Subcutaneous abdominal adipose tissue (tissue), 5 donors: ENCODE data around the gene ACBD4.

ENCODE experiments used
- H3K27ac ChIP-seq: one replicate; pipeline ENCODE4 v1.7.0; 2013; ENCODE audit warnings: low read depth, mild to moderate bottlenecking, inconsistent platforms, low read length, moderate library complexity
- H3K27me3 ChIP-seq, 5 donors: one replicate each; pipeline ENCODE4 v1.7.0; 2013; ENCODE audit warnings: low read length in 5 of 5, inconsistent platforms in 1 of 5; ENCODE audit not compliant: control insufficient read depth in 5 of 5, insufficient read depth in 4 of 5
- H3K36me3 ChIP-seq, 5 donors: one replicate each; pipeline ENCODE4 v1.7.0; 2013; ENCODE audit warnings: low read length in 5 of 5; ENCODE audit not compliant: control insufficient read depth in 5 of 5, insufficient read depth in 5 of 5
- H3K4me1 ChIP-seq, 5 donors: one replicate each; pipeline ENCODE4 v1.7.0; 2013; ENCODE audit warnings: low read length in 5 of 5, mild to moderate bottlenecking in 3 of 5, moderate library complexity in 1 of 5; ENCODE audit not compliant: control insufficient read depth in 5 of 5, insufficient read depth in 5 of 5
- H3K4me3 ChIP-seq, 5 donors: one replicate each; pipeline ENCODE4 v1.7.0; 2013; ENCODE audit warnings: low read length in 5 of 5, low read depth in 1 of 5
- H3K9ac ChIP-seq, 5 donors: one replicate each; pipeline ENCODE4 v1.7.0; 2013; ENCODE audit warnings: low read length in 5 of 5, mild to moderate bottlenecking in 4 of 5, moderate library complexity in 3 of 5
- H3K9me3 ChIP-seq, 5 donors: one replicate each; pipeline ENCODE4 v1.7.0; 2013; ENCODE audit warnings: low read length in 5 of 5; ENCODE audit not compliant: control insufficient read depth in 5 of 5
- donor health status: healthy.
- donor health status: healthy.
- donor health status: healthy.
- donor health status: healthy.
- donor health status: healthy.

The ACBD4 gene

GRCh38 chr17:45149669-45150664, 14.5 kb downstream of the ACBD4 start:
- peak overlapping the region; percentile 82 to 96 (median 94) for H3K4me3 ChIP-seq
- H3K27me3 ChIP-seq = peaks cover 0 to 3% (median 0%) of the 10 kb centered on the region in 5 donors
- H3K36me3 ChIP-seq = no peaks in the 10 kb centered on the region
- peaks cover 18 to 66% (median 55%) of the 10 kb centered on the region in 5 donors for H3K4me1 ChIP-seq
- H3K27ac ChIP-seq = peak overlapping the region; percentile 95
- peak overlapping the region; percentile 63 to 95 (median 83) for H3K9ac ChIP-seq
- no peaks in the 10 kb centered on the region for H3K9me3 ChIP-seq

- Histone ChIP-seq H3K27ac (peak overlapping the region; percentile 82), H3K9ac (peak overlapping the region; percentile 9 to 95 (median 44)), H3K4me1 (peaks cover 17 to 55% (median 51%) of the 10 kb centered on the region in 5 donors), H3K36me3 (peaks cover 0 to 3% (median 0%) of the 10 kb centered on the region in 5 donors), H3K27me3 (peaks cover 0 to 3% (median 0%) of the 10 kb centered on the region in 5 donors), H3K9me3 (no peaks in the 10 kb centered on the region), H3K4me3 (peak overlapping the region; percentile 55 to 96 (median 94))
These were observed 15.7 kb downstream of the ACBD4 start for GRCh38 chr17:45150911-45151809.

GRCh38 chr17:45155029-45155428, 19.5 kb downstream of the ACBD4 start:
- Histone ChIP-seq H3K27me3 (no peaks in the 10 kb centered on the region), H3K27ac (no peak overlapping the region), H3K9ac (no peak overlapping the region), H3K9me3 (no peaks in the 10 kb centered on the region), H3K4me1 (peaks cover 9 to 57% (median 50%) of the 10 kb centered on the region in 5 donors), H3K4me3 (no peak overlapping the region), H3K36me3 (peaks cover 0 to 3% (median 0%) of the 10 kb centered on the region in 5 donors)

- H3K36me3 ChIP-seq = peaks cover 0 to 3% (median 0%) of the 10 kb centered on the region in 5 donors
- H3K27ac ChIP-seq = no peak overlapping the region
- peaks cover 9 to 54% (median 51%) of the 10 kb centered on the region in 5 donors for H3K4me1 ChIP-seq
- H3K9me3 ChIP-seq = no peaks in the 10 kb centered on the region
- H3K4me3 ChIP-seq = no peak overlapping the region
- H3K27me3 ChIP-seq = no peaks in the 10 kb centered on the region
- H3K9ac ChIP-seq = no peak overlapping the region
These were observed 20.0 kb downstream of the ACBD4 start for GRCh38 chr17:45155483-45155882.

- H3K27ac ChIP-seq = no peak overlapping the region
- H3K36me3 ChIP-seq = peaks cover 0 to 3% (median 0%) of the 10 kb centered on the region in 5 donors
- no peak overlapping the region for H3K9ac ChIP-seq
- H3K4me1 ChIP-seq = peaks cover 5 to 46% (median 44%) of the 10 kb centered on the region in 5 donors
- H3K9me3 ChIP-seq = no peaks in the 10 kb centered on the region
- no peaks in the 10 kb centered on the region for H3K27me3 ChIP-seq
- H3K4me3 ChIP-seq = no peak overlapping the region
These were observed 20.8 kb downstream of the ACBD4 start for GRCh38 chr17:45156242-45156641.

GRCh38 chr17:45160447-45161287, 25.2 kb downstream of the ACBD4 start:
- Histone ChIP-seq H3K27me3 (no peaks in the 10 kb centered on the region), H3K27ac (peak overlapping the region; percentile 100), H3K36me3 (peaks cover 0 to 5% (median 2%) of the 10 kb centered on the region in 5 donors), H3K9ac (peak overlapping the region; percentile 98 to 100 (median 100)), H3K4me3 (peak overlapping the region; percentile 91 to 98 (median 97)), H3K9me3 (no peaks in the 10 kb centered on the region), H3K4me1 (peaks cover 4 to 44% (median 39%) of the 10 kb centered on the region in 5 donors)

- peaks cover 0 to 5% (median 0%) of the 10 kb centered on the region in 5 donors for H3K36me3 ChIP-seq
- no peaks in the 10 kb centered on the region for H3K27me3 ChIP-seq
- H3K9me3 ChIP-seq = no peaks in the 10 kb centered on the region
- peak within 1 kb of the TSS; percentile 100 for H3K27ac ChIP-seq
- peak within 1 kb of the TSS; percentile 98 to 100 (median 100) for H3K9ac ChIP-seq
- H3K4me3 ChIP-seq = peak within 1 kb of the TSS; percentile 91 to 98 (median 97)
- peaks cover 4 to 44% (median 37%) of the 10 kb centered on the region in 5 donors for H3K4me1 ChIP-seq
These were observed 26.0 kb downstream of the ACBD4 start, which contains the start of gene HEXIM2 for GRCh38 chr17:45161288-45162024. Gene HEXIM2, plus strand, starts transcription at chr17:45161875. Its CDS starts 919 bp downstream, at chr17:45162794.

- Histone ChIP-seq H3K27me3 (no peaks in the 10 kb centered on the region), H3K27ac (peak overlapping the region; percentile 33), H3K4me3 (peak overlapping the region; percentile 47 to 98 (median 67)), H3K4me1 (peaks cover 4 to 44% (median 37%) of the 10 kb centered on the region in 5 donors), H3K36me3 (peaks cover 0 to 5% (median 0%) of the 10 kb centered on the region in 5 donors), H3K9me3 (no peaks in the 10 kb centered on the region), H3K9ac (peak overlapping the region in 3 of 5 donors; percentile 1 to 65 (median 23))
These were observed 26.7 kb downstream of the ACBD4 start for GRCh38 chr17:45162025-45162687.
